Ovary (tissue), 3 donors: ENCODE data around the gene SRSF3.

Experiments used
- EP300 ChIP-seq: sonication (generic); formaldehyde crosslinking; IDR thresholded peaks from one replicate; pipeline ENCODE4 v1.6.1; 2017; ENCODE audit warnings: antibody characterized with exemption
- POLR2A ChIP-seq: fragments of 450-650 bp; IDR thresholded peaks from one replicate; pipeline ENCODE4 v1.6.1; 2017; ENCODE audit warnings: antibody characterized with exemption, mild to moderate bottlenecking, moderate library complexity
- TF ChIP-seq, protein P1 (sequence below), 3 donors: fragments of 450-650 bp in 2 of 3; fragments of 200-600 bp in 1 of 3; IDR thresholded peaks; one replicate each; pipeline versions ENCODE4 v1.5.1 to v1.8.0; 2016 to 2022; ENCODE audit warnings: antibody characterized with exemption in 3 of 3, mild to moderate bottlenecking in 1 of 3
- donor health status: DM: no; HTN: no; CAD: no.

DNA sequence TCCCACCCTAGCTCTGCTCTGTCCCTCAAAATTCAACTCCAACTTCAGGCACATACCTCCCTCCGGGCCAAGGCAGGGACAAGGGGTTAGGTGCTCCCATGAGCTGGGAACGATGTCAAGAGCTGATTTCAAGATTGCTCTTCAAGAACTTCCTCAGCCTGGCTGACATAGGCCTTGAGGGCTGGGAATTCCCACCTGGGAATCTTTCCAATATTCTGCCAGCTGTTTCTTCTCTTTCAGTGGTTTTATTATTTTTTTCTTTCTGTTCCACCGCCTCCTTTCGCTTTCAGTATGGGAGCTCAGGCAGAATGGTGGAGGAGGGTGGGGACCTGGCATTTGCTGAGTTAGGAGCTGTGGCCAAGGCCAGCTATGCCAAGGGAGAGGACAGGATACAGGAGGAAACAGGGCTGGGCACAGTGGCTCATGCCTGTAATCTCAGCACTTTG is 33.7 kb downstream of the SRSF3 start:
- TF ChIP-seq, protein P1, sequence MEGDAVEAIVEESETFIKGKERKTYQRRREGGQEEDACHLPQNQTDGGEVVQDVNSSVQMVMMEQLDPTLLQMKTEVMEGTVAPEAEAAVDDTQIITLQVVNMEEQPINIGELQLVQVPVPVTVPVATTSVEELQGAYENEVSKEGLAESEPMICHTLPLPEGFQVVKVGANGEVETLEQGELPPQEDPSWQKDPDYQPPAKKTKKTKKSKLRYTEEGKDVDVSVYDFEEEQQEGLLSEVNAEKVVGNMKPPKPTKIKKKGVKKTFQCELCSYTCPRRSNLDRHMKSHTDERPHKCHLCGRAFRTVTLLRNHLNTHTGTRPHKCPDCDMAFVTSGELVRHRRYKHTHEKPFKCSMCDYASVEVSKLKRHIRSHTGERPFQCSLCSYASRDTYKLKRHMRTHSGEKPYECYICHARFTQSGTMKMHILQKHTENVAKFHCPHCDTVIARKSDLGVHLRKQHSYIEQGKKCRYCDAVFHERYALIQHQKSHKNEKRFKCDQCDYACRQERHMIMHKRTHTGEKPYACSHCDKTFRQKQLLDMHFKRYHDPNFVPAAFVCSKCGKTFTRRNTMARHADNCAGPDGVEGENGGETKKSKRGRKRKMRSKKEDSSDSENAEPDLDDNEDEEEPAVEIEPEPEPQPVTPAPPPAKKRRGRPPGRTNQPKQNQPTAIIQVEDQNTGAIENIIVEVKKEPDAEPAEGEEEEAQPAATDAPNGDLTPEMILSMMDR (IDR thresholded peaks at IDR 0.05) = peak in 1 of 3 donors; percentile 14
- TF ChIP-seq POLR2A (no peak), EP300 (no peak)
